Breast epithelium (tissue), 4 donors: ENCODE measurements around the gene OR6B2. TPM values are rescaled to one million over a fixed set of nuclear protein-coding genes. Genes with fewer than 3 reads are reported as not detected.

Experiments used
- DNase-seq, 2 donors: peaks; one replicate each; pipeline ENCODE4 v3.0.0-alpha.2; 2019; ENCODE audit warnings: low spot score in 2 of 2
- H3K27ac ChIP-seq, 2 donors: fragments of 200-600 bp; sonication (generic) in 1 of 2; one replicate each; pipeline ENCODE4 v1.5.1; 2016 to 2019; ENCODE audit warnings: mild to moderate bottlenecking in 1 of 2
- H3K27me3 ChIP-seq, 2 donors: fragments of 200-600 bp; sonication (generic) in 1 of 2; one replicate each; pipeline versions ENCODE4 v1.5.1 to v1.6.0; 2017 to 2019; ENCODE audit warnings: control low read depth in 1 of 2, mild to moderate bottlenecking in 1 of 2
- H3K36me3 ChIP-seq: fragments of 200-600 bp; one replicate; pipeline ENCODE4 v1.5.1; 2019
- H3K4me1 ChIP-seq, 2 donors: fragments of 200-600 bp; sonication (generic); one replicate each; pipeline ENCODE4 v1.5.1; 2016 to 2019; ENCODE audit warnings: control low read depth in 1 of 2
- H3K4me3 ChIP-seq, 3 donors: fragments of 200-600 bp; sonication (generic); 1 replicate in 2 of 3; 2 replicates in 1 of 3; pipeline ENCODE4 v1.5.1; 2016 to 2019; ENCODE audit warnings: mild to moderate bottlenecking in 3 of 3, moderate library complexity in 2 of 3
- H3K9me3 ChIP-seq, 2 donors: fragments of 200-600 bp; sonication (generic) in 1 of 2; one replicate each; pipeline ENCODE4 v1.5.1; 2016 to 2019; ENCODE audit warnings: control low read depth in 1 of 2
- CTCF ChIP-seq, 3 donors: fragments of 450-650 bp; IDR thresholded peaks; one replicate each; pipeline ENCODE4 v1.5.1; 2016 to 2017; ENCODE audit warnings: antibody characterized with exemption in 3 of 3, mild to moderate bottlenecking in 3 of 3, moderate library complexity in 3 of 3
- POLR2A ChIP-seq: fragments of 450-650 bp; IDR thresholded peaks from one replicate; pipeline ENCODE4 v1.6.1; 2016; ENCODE audit warnings: antibody characterized with exemption, mild to moderate bottlenecking, moderate library complexity
- POLR2AphosphoS5 ChIP-seq, 3 donors: sonication (generic); formaldehyde crosslinking; IDR thresholded peaks; one replicate each; pipeline ENCODE4 v1.6.1; 2017; ENCODE audit warnings: antibody characterized with exemption in 3 of 3
- intact Hi-C: fragments of 100-400 bp; cut with DNase I; formaldehyde crosslinking; loops from one replicate; pipeline ENCODE4 v1.15.1; 2023; ENCODE audit warnings: low total_unique reads
- total RNA-seq, 3 donors: library from RNA; depleted of rRNA; stranded (reverse); fragments of >200 nt; gene quantifications; one replicate each; pipeline ENCODE4 v1.1.0, GENCODE V29; 2016

OR6B2 gene
- total RNA-seq, 3 donors from 2014 or later = not detected

DNA sequence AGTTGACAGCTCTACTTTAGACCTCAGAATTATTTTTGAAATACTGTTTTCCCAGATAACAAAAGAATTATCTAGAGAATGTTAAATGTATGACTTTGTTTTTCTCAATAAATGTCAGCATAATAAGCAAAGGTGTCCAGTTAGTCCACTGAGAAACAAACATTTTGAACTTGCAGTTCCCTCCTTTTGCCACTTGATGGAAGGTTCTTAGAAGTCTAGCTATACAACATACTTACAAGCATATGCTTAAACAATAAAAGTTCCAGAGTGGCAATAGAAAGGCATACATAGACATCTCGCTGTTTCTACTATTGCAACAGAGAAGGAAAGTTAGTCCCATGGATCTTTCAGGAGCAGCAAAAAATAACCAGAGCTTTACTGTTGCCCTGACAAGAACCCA, 16.9 kb downstream of the OR6B2 start:
- intact Hi-C loops = no loop called here
- no peak for DNase-seq
- Histone ChIP-seq H3K4me1 (no peaks in the 10 kb centered on the region), H3K27ac (no peak overlapping the region), H3K9me3 (no peaks in the 10 kb centered on the region), H3K27me3 (no peaks in the 10 kb centered on the region), H3K4me3 (no peak overlapping the region), H3K36me3 (peaks cover 12% of the 10 kb centered on the region)
- TF ChIP-seq POLR2A (no peak), POLR2AphosphoS5 (IDR thresholded peaks at IDR 0.05) (no peak), CTCF (IDR thresholded peaks at IDR 0.05) (peak in 1 of 3 donors; percentile 14)

GRCh38 chr2:240002983-240003382, 27.2 kb downstream of the OR6B2 start:
- Histone ChIP-seq H3K4me1 (no peaks in the 10 kb centered on the region), H3K4me3 (no peak overlapping the region), H3K27me3 (no peaks in the 10 kb centered on the region), H3K36me3 (no peaks in the 10 kb centered on the region), H3K27ac (no peak overlapping the region), H3K9me3 (no peaks in the 10 kb centered on the region)
- DNase-seq = no peak
- intact Hi-C loops = no loop called here
- no peak for TF ChIP-seq POLR2AphosphoS5 (IDR thresholded peaks at IDR 0.05)
- TF ChIP-seq CTCF (IDR thresholded peaks at IDR 0.05) = no peak
- TF ChIP-seq POLR2A = no peak

DNA sequence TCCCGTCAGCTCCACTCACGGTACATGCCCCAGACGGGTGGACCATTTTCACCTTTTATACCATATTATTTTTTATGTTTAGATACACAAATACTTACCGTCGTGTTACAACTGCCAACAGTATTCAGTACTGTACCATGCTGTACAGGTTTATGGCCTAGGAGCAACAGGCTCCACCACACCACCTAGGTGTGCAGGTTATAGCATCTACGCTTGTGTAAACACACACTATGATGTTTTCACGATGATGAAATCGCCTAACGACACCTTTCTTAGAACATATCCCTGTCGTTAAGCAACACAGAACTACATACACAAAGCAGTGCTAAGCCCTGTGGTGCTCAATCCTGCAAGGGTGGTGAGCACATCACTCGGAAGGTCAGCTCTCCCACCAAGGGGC, 29.6 kb downstream of the OR6B2 start:
- Histone ChIP-seq H3K4me1 (no peaks in the 10 kb centered on the region), H3K36me3 (no peaks in the 10 kb centered on the region), H3K9me3 (no peaks in the 10 kb centered on the region), H3K27me3 (no peaks in the 10 kb centered on the region), H3K4me3 (no peak overlapping the region), H3K27ac (no peak overlapping the region)
- no peak for DNase-seq
- intact Hi-C loops = no loop called here
- TF ChIP-seq POLR2AphosphoS5 (IDR thresholded peaks at IDR 0.05) = no peak
- no peak for TF ChIP-seq POLR2A

DNA sequence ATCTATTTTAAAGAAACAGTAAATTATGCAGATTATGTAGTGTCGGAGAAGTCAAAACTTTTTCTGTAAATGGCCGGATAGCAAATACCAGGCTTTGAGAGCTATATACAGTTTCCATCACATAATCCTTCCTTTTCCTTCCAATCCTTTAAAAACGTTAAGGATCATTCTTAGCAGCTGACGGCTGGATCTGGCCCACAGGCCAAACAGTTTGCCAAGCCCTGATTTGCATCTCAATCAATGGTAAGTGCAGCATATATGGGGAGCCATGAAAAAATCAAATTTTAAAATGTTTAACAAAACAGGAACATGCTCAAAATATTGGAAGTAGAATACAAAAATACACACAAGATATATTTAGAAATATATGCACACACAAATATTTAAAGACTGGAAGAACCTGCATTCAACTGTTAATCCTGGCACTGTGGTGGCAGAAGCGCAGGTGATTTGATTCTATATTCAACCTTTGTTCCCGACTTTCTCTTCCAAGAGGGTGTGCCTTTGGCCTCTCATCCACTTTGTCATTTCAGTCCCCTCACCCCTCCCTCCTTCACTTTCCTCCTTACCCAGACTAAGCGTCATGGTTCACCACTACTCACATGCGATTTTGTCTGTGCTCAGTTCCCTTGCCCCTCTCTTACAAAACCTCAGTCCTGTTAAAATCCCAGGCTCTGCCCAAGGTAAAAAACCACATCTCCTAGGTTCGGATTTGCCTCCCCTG, 32.4 kb downstream of the OR6B2 start:
- H3K36me3 ChIP-seq = no peaks in the 10 kb centered on the region
- no peaks in the 10 kb centered on the region for H3K9me3 ChIP-seq
- TF ChIP-seq POLR2A (no peak), CTCF (IDR thresholded peaks at IDR 0.05) (no peak), POLR2AphosphoS5 (IDR thresholded peaks at IDR 0.05) (no peak)
- H3K27ac ChIP-seq = no peak overlapping the region
- intact Hi-C loops = no loop called here
- no peak for DNase-seq
- H3K27me3 ChIP-seq = no peaks in the 10 kb centered on the region
- H3K4me3 ChIP-seq = no peak overlapping the region
- no peaks in the 10 kb centered on the region for H3K4me1 ChIP-seq

DNA sequence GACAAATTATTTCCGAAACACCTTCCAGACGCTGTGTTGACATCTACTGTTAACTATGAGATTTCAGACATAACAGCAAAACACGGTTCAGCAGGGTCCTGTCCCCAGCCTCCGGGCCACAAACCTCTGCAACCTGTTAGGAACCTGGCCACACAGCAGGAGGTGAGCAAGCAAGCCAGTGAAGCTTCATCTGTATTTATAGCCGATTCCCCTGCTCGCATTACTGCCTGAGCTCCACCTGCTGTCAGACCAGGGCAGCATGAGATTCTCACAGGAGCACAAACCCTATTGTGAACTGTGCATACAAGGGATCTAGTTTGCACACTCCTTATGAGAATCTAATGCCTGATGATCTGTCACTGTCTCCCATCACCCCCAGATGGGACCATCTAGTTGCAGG, 36.1 kb downstream of the OR6B2 start:
- H3K4me3 ChIP-seq = no peak overlapping the region
- H3K27me3 ChIP-seq = no peaks in the 10 kb centered on the region
- intact Hi-C loops = no loop called here
- H3K36me3 ChIP-seq = no peaks in the 10 kb centered on the region
- no peaks in the 10 kb centered on the region for H3K4me1 ChIP-seq
- H3K27ac ChIP-seq = no peak overlapping the region
- no peak for TF ChIP-seq POLR2A
- TF ChIP-seq CTCF (IDR thresholded peaks at IDR 0.05) = no peak
- no peak for TF ChIP-seq POLR2AphosphoS5 (IDR thresholded peaks at IDR 0.05)
- DNase-seq = no peak
- H3K9me3 ChIP-seq = no peaks in the 10 kb centered on the region
